PC-3 (cell line): ENCODE results near the gene ENAH.

Source experiments
- CTCF ChIP-seq: fragments of 300-600 bp; sonication (generic); conservative IDR thresholded peaks from 2 replicates; pipeline ENCODE4 v1.5.1; 2017; ENCODE audit warnings: antibody characterized with exemption, low read depth, mild to moderate bottlenecking, low read length
- EZH2 ChIP-seq: fragments of 300-600 bp; sonication (generic); IDR thresholded peaks from one replicate; pipeline ENCODE4 v1.6.1; 2017; ENCODE audit warnings: antibody characterized with exemption, mild to moderate bottlenecking, low read length; ENCODE audit not compliant: unreplicated experiment
- EZH2phosphoT487 ChIP-seq: fragments of 300-600 bp; sonication (generic); IDR thresholded peaks from 2 replicates; pipeline ENCODE4 v1.6.1; 2018; ENCODE audit warnings: mild to moderate bottlenecking, antibody characterized with exemption, low read length, borderline replicate concordance

- no peak for TF ChIP-seq CTCF
- TF ChIP-seq EZH2phosphoT487: no peak
- no peak for TF ChIP-seq EZH2
Measured at GRCh38 chr1:225650179-225650578, 2.7 kb downstream of the ENAH start.
